Psoas muscle (tissue), 8 donors: ENCODE measurements around the gene ABHD11. TPM values are rescaled to one million over a fixed set of nuclear protein-coding genes. Genes with fewer than 3 reads are reported as not detected.

ENCODE experiments used
- ATAC-seq, 4 donors: fragments of 200-7000 bp; cut with Tn5 transposase; one replicate each; pipeline ENCODE4 v1.9.1; 2020; ENCODE audit warnings: moderate library complexity in 3 of 4, mild to moderate bottlenecking in 2 of 4
- DNase-seq, 2 donors: peaks; one replicate each; pipeline ENCODE4 v3.0.0-alpha.2; 2020
- H3K27ac ChIP-seq: fragments of 200-600 bp; one replicate; pipeline ENCODE4 v1.8.0; 2022
- H3K27me3 ChIP-seq, 3 donors: fragments of 200-600 bp in 1 of 3; one replicate each; pipeline versions ENCODE4 v1.6.1 to v1.8.0; 2013 to 2022; ENCODE audit warnings: low read length in 2 of 3, mild to moderate bottlenecking in 2 of 3, moderate library complexity in 1 of 3; ENCODE audit not compliant: insufficient read depth in 3 of 3
- H3K36me3 ChIP-seq, 2 donors: fragments of 200-600 bp in 1 of 2; one replicate each; pipeline versions ENCODE4 v1.6.1 to v1.8.0; 2013 to 2022; ENCODE audit warnings: low read depth in 1 of 2, mild to moderate bottlenecking in 1 of 2, moderate library complexity in 1 of 2; ENCODE audit not compliant: insufficient read depth in 1 of 2
- H3K4me1 ChIP-seq: fragments of 200-600 bp; one replicate; pipeline ENCODE4 v1.8.0; 2022
- H3K4me3 ChIP-seq: fragments of 200-600 bp; one replicate; pipeline ENCODE4 v1.8.0; 2022; ENCODE audit warnings: mild to moderate bottlenecking
- H3K9me3 ChIP-seq: fragments of 200-600 bp; one replicate; pipeline ENCODE4 v1.8.0; 2022
- CTCF ChIP-seq: fragments of 200-600 bp; IDR thresholded peaks from one replicate; pipeline ENCODE4 v1.8.0; 2022; ENCODE audit warnings: antibody characterized with exemption
- WGBS, 3 donors: extraction: QIAGEN DNeasy Blood & Tissue Kit; methylation state at CpG; one replicate each; pipeline versions ENCODE4 v1.1.6 to v1.1.7; 2013; 5-methylcytosine and 5-hydroxymethylcytosine counted together
- intact Hi-C, 2 donors: fragments of 100-400 bp; cut with DNase I; formaldehyde crosslinking; loops; one replicate each; pipeline versions ENCODE4 v1.11.0 to v1.14.2; 2022
- polyA plus RNA-seq, 3 donors: library from polyadenylated mRNA; stranded (reverse); fragments of 200-250 nt; gene quantifications; one replicate each; pipeline ENCODE4 v1.2.3, GENCODE V29; 2013
- total RNA-seq, 4 donors: library from RNA; stranded (reverse); fragmentation: NEBNext Ultra II Directional in 2 of 4; extraction: Animal tissue kit (Norgen Biotek cat#: 25700) in 2 of 4; gene quantifications; one replicate each; pipeline versions ENCODE4 v1.2.1 to v1.2.4, GENCODE V29; 2021 to 2023
- donor health status: healthy with polysubstance abuse.
- donor health status: DM: no; HTN: no; CAD: no; lungs with moderate emphysema.
- donor health status: Bipolar disorder and iron deficiency.
- donor health status: healthy.
- donor health status: DM: yes; HTN: yes; CAD: no.
- donor health status: DM: no; HTN: no; CAD: no.
- donor health status: DM: no; HTN: no; CAD: no.
- donor health status: DM: yes; HTN: yes; CAD: no.

ABHD11 gene
- total and polyA plus RNA-seq, 7 donors, result 6.8 to 26.6 (median 14.1) TPM

- H3K36me3 ChIP-seq, result peaks cover 0 to 74% of the 10 kb centered on the region in 2 donors
Measured at GRCh38 chr7:73698410-73698809, 40.2 kb downstream of the ABHD11 start.

GRCh38 chr7:73696372-73696771 lies 42.2 kb downstream of the ABHD11 start:
- H3K9me3 ChIP-seq, result no peaks in the 10 kb centered on the region
- H3K36me3 ChIP-seq, result peaks cover 0 to 89% of the 10 kb centered on the region in 2 donors
- ATAC-seq, result no peak
- no peak for TF ChIP-seq CTCF
- WGBS, 3 donors, result 85 to 88% (median 86%) methylated on average over 4 of the region's 4 CpGs
- no peak overlapping the region for H3K4me3 ChIP-seq
- H3K4me1 ChIP-seq, result no peaks in the 10 kb centered on the region
- intact Hi-C loops, result no loop called here
- no peaks in the 10 kb centered on the region for H3K27me3 ChIP-seq
- DNase-seq, result no peak
- no peak overlapping the region for H3K27ac ChIP-seq

More at GRCh38 chr7:73698410-73698809, 40.2 kb downstream of the ABHD11 start:
- TF ChIP-seq CTCF, result no peak
- Histone ChIP-seq H3K4me1 (no peaks in the 10 kb centered on the region), H3K4me3 (no peak overlapping the region), H3K9me3 (no peaks in the 10 kb centered on the region), H3K27ac (no peak overlapping the region), H3K27me3 (no peaks in the 10 kb centered on the region)
- DNase-seq (no peak), ATAC-seq (no peak)
- intact Hi-C loops, result no loop called here
- 70 to 83% (median 78%) methylated on average over 7 of the region's 7 CpGs for WGBS, 3 donors

GRCh38 chr7:73690646-73691045 lies 48.0 kb downstream of the ABHD11 start:
- no peak for ATAC-seq
- Histone ChIP-seq H3K9me3 (no peaks in the 10 kb centered on the region), H3K27me3 (no peaks in the 10 kb centered on the region), H3K4me1 (no peaks in the 10 kb centered on the region), H3K36me3 (peaks cover 15 to 99% of the 10 kb centered on the region in 2 donors), H3K4me3 (no peak overlapping the region), H3K27ac (no peak overlapping the region)
- TF ChIP-seq CTCF, result no peak
- WGBS, 3 donors, result 85 to 88% (median 87%) methylated on average over 7 of the region's 7 CpGs
- intact Hi-C loops, result no loop called here
- DNase-seq, result no peak

GRCh38 chr7:73688288-73688687 lies 50.3 kb downstream of the ABHD11 start:
- no peak for DNase-seq
- intact Hi-C loops, result no loop called here
- Histone ChIP-seq H3K4me1 (no peaks in the 10 kb centered on the region), H3K9me3 (no peaks in the 10 kb centered on the region), H3K36me3 (peaks cover 15 to 76% of the 10 kb centered on the region in 2 donors), H3K27me3 (no peaks in the 10 kb centered on the region), H3K27ac (no peak overlapping the region), H3K4me3 (no peak overlapping the region)
- WGBS, 3 donors, result 93 to 97% (median 94%) methylated on average over 8 of the region's 8 CpGs
- TF ChIP-seq CTCF, result no peak
- ATAC-seq, result no peak

Other genes starting within 250 kb of the ABHD11 start
- 10 to 100 TPM; 39.5 to 49.8 (median 42.3) TPM for gene BAZ1B, start 216.5 kb downstream of the ABHD11 start, total RNA-seq
- 10 to 100 TPM; 15.7 to 50.6 (median 15.8) TPM for gene BAZ1B, start 216.5 kb downstream of the ABHD11 start, polyA plus RNA-seq
- gene BCL7B, start 181.1 kb downstream of the ABHD11 start, total RNA-seq, result 10 to 100 TPM; 55.8 to 96.5 (median 88.1) TPM
- gene BCL7B, start 181.1 kb downstream of the ABHD11 start, polyA plus RNA-seq, result 100 to 1,000 TPM in 2 of 3 donors, 10 to 100 TPM in 1; 88.7 to 130 (median 105) TPM
- 10 to 100 TPM; 10.3 to 16.1 (median 11.8) TPM for gene TBL2, start 160.2 kb downstream of the ABHD11 start, total RNA-seq
- gene TBL2, start 160.2 kb downstream of the ABHD11 start, polyA plus RNA-seq, result 10 to 100 TPM in 1 of 3 donors, 1 to 10 TPM in 2; 8.1 to 15.0 (median 9.6) TPM
- gene MLXIPL, start 114.3 kb downstream of the ABHD11 start, total RNA-seq, result 10 to 100 TPM; 16.3 to 65.2 (median 27.6) TPM
- 10 to 100 TPM; 11.1 to 43.6 (median 14.1) TPM for gene MLXIPL, start 114.3 kb downstream of the ABHD11 start, polyA plus RNA-seq
- gene VPS37D, start 71.0 kb downstream of the ABHD11 start, total RNA-seq, result 1 to 10 TPM in 1 of 4 donors, under 1 TPM in 3; 0.18 to 1.1 (median 0.72) TPM
- under 1 TPM; 0.29 to 0.72 (median 0.42) TPM for gene VPS37D, start 71.0 kb downstream of the ABHD11 start, polyA plus RNA-seq
- gene DNAJC30, start 55.3 kb downstream of the ABHD11 start, total RNA-seq, result 10 to 100 TPM in 2 of 4 donors, 1 to 10 TPM in 2; 8.7 to 13.9 (median 10.6) TPM
- 1 to 10 TPM; 4.3 to 9.8 (median 8.3) TPM for gene DNAJC30, start 55.3 kb downstream of the ABHD11 start, polyA plus RNA-seq
- 10 to 100 TPM; 50.4 to 96.2 (median 83.4) TPM for gene BUD23, start 55.2 kb downstream of the ABHD11 start, total RNA-seq
- gene BUD23, start 55.2 kb downstream of the ABHD11 start, polyA plus RNA-seq, result 100 to 1,000 TPM; 106 to 155 (median 149) TPM
- 1 to 10 TPM; 1.9 to 3.6 (median 2.6) TPM for gene STX1A, start 19.1 kb downstream of the ABHD11 start, total RNA-seq
- 1 to 10 TPM; 2.3 to 5.4 (median 4.2) TPM for gene STX1A, start 19.1 kb downstream of the ABHD11 start, polyA plus RNA-seq
- under 1 TPM in 1 of 4 donors, not detected in 3; 0.17 TPM for gene CLDN3, start 31.5 kb upstream of the ABHD11 start, total RNA-seq
- gene CLDN3, start 31.5 kb upstream of the ABHD11 start, polyA plus RNA-seq, result under 1 TPM in 2 of 3 donors, not detected in 1; 0.04 to 0.16 TPM
- under 1 TPM in 2 of 4 donors, not detected in 2; 0.15 to 0.16 TPM for gene CLDN4, start 92.2 kb upstream of the ABHD11 start, total RNA-seq
- under 1 TPM in 2 of 3 donors, not detected in 1; 0.10 to 0.16 TPM for gene CLDN4, start 92.2 kb upstream of the ABHD11 start, polyA plus RNA-seq
- under 1 TPM in 3 of 4 donors, not detected in 1; 0.24 to 0.84 (median 0.50) TPM for gene METTL27, start 103.7 kb upstream of the ABHD11 start, total RNA-seq
- gene METTL27, start 103.7 kb upstream of the ABHD11 start, polyA plus RNA-seq, result under 1 TPM; 0.09 to 0.21 (median 0.11) TPM
- gene TMEM270, start 122.4 kb upstream of the ABHD11 start, total RNA-seq, result not detected
- gene TMEM270, start 122.4 kb upstream of the ABHD11 start, polyA plus RNA-seq, result not detected